KBM-7 (cell line): Measurements from ENCODE around the gene PLPP7.
"Not testable (repeated sequence)": the region's sequence is repeated elsewhere in the genome, so short reads cannot be mapped to it uniquely, and the experiment has no call there.

Experiments
- DNase-seq: peaks from one replicate; pipeline ENCODE4 v3.0.0-alpha.2; 2015
- in situ Hi-C: fragments of 300-500 bp; cut with MboI; formaldehyde crosslinking; loops from 2 replicates; pipeline ENCODE4 v1.14.3; 2020; ENCODE audit warnings: low sequenced_read_pairs, low pct_unique_long_range_greater_than_20kb, mixed read lengths

PLPP7 gene

DNA sequence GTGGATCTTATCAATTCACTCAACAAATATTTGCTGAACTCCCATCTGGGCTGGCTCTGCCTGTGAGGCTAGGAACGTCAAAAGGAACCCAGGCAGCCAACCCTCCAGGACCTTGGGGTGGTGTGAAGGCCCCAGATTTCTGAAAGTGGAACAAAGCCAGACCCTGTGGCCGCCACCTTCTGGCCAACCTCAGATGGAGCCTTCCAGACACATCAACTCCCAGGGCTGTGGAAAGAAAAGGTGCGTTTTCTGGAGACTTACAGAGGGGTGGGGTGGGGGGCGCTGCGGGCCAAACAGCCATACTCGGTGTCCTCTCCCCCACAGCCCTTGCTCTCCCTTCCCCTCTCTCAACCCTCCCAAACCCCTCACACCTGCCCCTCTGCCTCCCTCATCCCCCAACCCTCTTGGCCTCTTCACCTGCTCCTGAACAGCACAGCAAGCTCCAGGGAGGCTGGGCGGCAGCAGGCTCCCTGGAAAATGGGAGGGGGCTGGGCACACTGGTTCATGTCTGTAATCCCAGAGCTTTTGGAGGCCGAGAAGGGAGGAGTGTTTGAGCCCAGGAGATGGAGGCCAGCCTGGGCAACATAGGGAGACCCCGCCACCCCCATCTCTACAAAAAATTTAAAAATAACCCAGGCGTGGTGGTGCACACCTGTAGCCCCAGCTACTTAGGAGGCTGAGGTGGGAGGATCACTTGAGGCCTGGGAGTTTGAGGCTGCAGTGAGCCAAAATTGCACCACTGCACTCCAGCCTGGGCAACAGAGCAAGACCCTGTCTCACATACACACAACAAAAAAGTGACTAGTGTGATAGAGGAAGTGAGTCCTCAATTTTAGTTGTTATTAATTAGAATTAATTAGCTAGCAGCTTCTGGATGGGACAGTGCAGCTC is 59.4 kb downstream of the PLPP7 start:
- in situ Hi-C loops = no loop called here
- no peak for DNase-seq

DNA sequence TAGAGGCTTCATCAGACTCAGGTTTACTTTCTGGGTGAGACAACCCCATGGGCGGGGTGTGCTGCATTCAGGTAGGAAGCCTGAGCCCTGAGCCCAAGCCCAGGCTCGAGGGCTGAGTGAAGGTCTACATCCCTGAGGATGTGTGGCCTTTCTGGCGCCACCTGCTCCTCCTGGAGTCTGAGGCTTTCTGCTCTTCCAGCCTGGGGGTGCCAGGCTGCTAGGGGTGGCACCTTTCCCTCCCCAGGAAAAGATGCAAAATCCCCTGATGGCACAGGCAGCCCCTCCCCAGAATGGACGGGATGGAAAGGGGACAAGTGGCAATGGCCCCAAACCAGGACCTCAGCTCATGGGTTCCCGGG is 60.0 kb downstream of the PLPP7 start:
- in situ Hi-C loops = no loop called here
- no peak for DNase-seq

DNA sequence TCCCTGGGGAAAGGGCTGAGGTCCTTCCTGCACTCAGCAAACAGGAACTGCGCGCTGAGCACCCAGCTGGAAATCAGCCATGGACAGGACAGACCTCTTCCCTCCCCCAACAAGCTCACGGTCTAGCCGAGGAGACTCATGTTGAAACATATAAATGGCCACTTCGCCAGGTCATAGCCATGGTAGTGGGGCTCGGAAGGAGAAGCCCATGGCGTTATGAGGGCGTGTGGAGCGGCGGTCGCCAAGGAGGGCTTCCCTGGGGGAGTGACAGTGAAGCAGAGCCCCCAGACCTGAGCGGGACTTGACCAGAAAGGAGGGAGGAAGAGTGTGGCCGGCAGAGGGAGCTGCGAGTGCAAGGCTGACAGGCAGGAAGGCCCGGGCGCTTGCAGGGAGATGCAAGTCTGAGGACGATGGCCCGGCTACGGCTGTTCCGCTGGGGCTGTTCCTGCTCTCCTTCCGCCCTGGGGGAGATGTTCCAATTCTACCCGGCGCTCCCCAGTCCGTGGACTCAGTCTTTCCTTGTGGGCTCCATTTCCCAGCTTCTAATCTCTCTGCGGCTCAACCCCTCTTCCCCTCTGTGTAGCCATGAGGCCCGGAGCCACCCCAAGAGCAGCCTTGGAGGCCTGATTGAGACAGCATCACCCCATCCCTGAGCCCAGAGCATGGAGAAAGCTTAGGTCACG is 60.5 kb downstream of the PLPP7 start:
- peak; percentile 91 for DNase-seq
- in situ Hi-C loops = no loop called here

DNA sequence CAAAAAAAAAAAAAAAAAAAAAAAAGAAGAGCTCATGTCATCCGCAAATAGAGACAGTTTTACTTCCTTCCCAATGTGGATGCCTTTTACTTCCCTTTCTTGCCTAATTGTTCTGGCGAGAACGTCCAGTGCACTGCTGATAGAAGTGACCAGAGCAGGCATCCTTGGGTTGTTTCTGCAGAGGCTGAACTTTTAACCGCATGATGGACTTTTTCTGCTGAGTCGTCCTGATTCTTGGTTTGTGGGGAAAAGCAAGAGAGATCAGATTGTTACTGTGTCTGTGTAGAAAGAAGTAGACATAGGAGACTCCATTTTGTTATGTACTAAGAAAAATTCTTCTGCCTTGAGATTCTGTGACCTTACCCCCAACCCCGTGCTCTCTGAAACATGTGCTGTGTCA is 67.0 kb downstream of the PLPP7 start:
- in situ Hi-C loops = not testable (repeated sequence)
- DNase-seq = peak; percentile 63

DNA sequence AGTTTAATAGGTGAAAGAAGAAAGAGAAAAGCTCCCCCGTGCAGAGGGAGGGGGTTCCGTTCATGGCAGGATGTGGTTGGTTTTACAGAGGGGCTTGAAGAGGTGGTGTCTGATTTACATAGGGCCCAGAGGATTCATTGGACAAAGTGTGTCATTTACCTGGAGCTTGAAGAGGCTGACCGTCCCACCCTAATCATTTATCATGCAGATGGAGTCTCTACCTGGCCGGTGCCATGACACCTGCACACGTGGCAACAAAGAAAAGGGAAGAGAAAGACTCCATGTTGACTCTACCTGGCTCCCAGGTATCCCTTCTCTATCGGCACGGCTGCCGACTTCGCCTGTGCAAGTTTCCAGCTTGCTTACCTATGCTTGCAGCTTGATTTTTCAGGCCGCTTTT is 69.0 kb downstream of the PLPP7 start:
- no peak for DNase-seq
- in situ Hi-C loops = no loop called here
